Measurements from ENCODE around the gene GPR162.

GPR162 gene

GRCh38 chr12:6830999-6831398 is 9.4 kb downstream of the GPR162 start:
- Histone ChIP-seq H3K56ac (ENCODE audit: low read length) (no peak overlapping the region), H3K9ac (ENCODE audit: low read length) (no peak overlapping the region), H3K27me3 (ENCODE audit: insufficient read depth, low read length, poor library complexity) (no peaks in the 10 kb centered on the region), H3K4me2 (ENCODE audit: low read length) (no peak overlapping the region), H3K23ac (ENCODE audit: low read length) (no peak overlapping the region), H3K4ac (ENCODE audit: low read depth, low read length) (no peak overlapping the region), H3K4me3 (ENCODE audit: low read length) (no peak overlapping the region), H2BK120ac (ENCODE audit: low read depth, low read length) (no peak overlapping the region), H4K8ac (ENCODE audit: low read depth, low read length) (no peak overlapping the region), H3K18ac (ENCODE audit: low read length) (no peak overlapping the region), H3K4me1 (ENCODE audit: control insufficient read depth, low read depth, low read length) (no peaks in the 10 kb centered on the region), H2BK15ac (replicated peaks; ENCODE audit: low read depth) (no peak overlapping the region), H2BK5ac (ENCODE audit: low read length) (no peak overlapping the region), H3K79me1 (ENCODE audit: low read length) (peaks cover 12% of the 10 kb centered on the region), H2AK5ac (ENCODE audit: low read length) (no peak overlapping the region), H3K27ac (ENCODE audit: low read depth, low read length) (no peak overlapping the region), H3K79me2 (ENCODE audit: control insufficient read depth, insufficient read depth, low read length) (peaks cover 4% of the 10 kb centered on the region), H3K36me3 (ENCODE audit: control insufficient read depth, insufficient read depth, low read length) (peaks cover 7% of the 10 kb centered on the region), H4K5ac (ENCODE audit: low read length) (no peak overlapping the region)
- no CpG with 5 or more reads among the region's 6 CpGs for WGBS (ENCODE audit: extremely low coverage, insufficient coverage, low lambda C conversion rate)
- DNase-seq, result no peak

GRCh38 chr12:6831450-6831995 is 9.9 kb downstream of the GPR162 start:
- Histone ChIP-seq H3K27ac (ENCODE audit: low read depth, low read length) (no peak overlapping the region), H3K4ac (ENCODE audit: low read depth, low read length) (no peak overlapping the region), H3K36me3 (ENCODE audit: control insufficient read depth, insufficient read depth, low read length) (peaks cover 7% of the 10 kb centered on the region), H3K4me3 (ENCODE audit: low read length) (no peak overlapping the region), H2BK5ac (ENCODE audit: low read length) (no peak overlapping the region), H4K8ac (ENCODE audit: low read depth, low read length) (no peak overlapping the region), H3K79me1 (ENCODE audit: low read length) (peaks cover 12% of the 10 kb centered on the region), H2AK5ac (ENCODE audit: low read length) (no peak overlapping the region), H4K5ac (ENCODE audit: low read length) (no peak overlapping the region), H3K18ac (ENCODE audit: low read length) (no peak overlapping the region), H2BK15ac (replicated peaks; ENCODE audit: low read depth) (no peak overlapping the region), H3K27me3 (ENCODE audit: insufficient read depth, low read length, poor library complexity) (no peaks in the 10 kb centered on the region), H2BK120ac (ENCODE audit: low read depth, low read length) (no peak overlapping the region), H3K79me2 (ENCODE audit: control insufficient read depth, insufficient read depth, low read length) (peaks cover 4% of the 10 kb centered on the region), H3K23ac (ENCODE audit: low read length) (no peak overlapping the region), H3K4me2 (ENCODE audit: low read length) (no peak overlapping the region), H3K9ac (ENCODE audit: low read length) (no peak overlapping the region), H3K4me1 (ENCODE audit: control insufficient read depth, low read depth, low read length) (no peaks in the 10 kb centered on the region), H3K56ac (ENCODE audit: low read length) (no peak overlapping the region)
- no peak for DNase-seq
- WGBS (ENCODE audit: extremely low coverage, insufficient coverage, low lambda C conversion rate), result no CpG with 5 or more reads among the region's 12 CpGs

- H4K5ac ChIP-seq (ENCODE audit: low read length), result no peak overlapping the region
Measured at GRCh38 chr12:6832125-6832524, 10.5 kb downstream of the GPR162 start.

GRCh38 chr12:6833189-6833890 is 11.7 kb downstream of the GPR162 start:
- peaks cover 12% of the 10 kb centered on the region for H3K79me1 ChIP-seq (ENCODE audit: low read length)
- no peak overlapping the region for H2BK15ac ChIP-seq (replicated peaks; ENCODE audit: low read depth)
- H3K27ac ChIP-seq (ENCODE audit: low read depth, low read length), result no peak overlapping the region
- H3K4me1 ChIP-seq (ENCODE audit: control insufficient read depth, low read depth, low read length), result no peaks in the 10 kb centered on the region
- H4K5ac ChIP-seq (ENCODE audit: low read length), result no peak overlapping the region
- no peak overlapping the region for H2AK5ac ChIP-seq (ENCODE audit: low read length)
- no peak overlapping the region for H2BK5ac ChIP-seq (ENCODE audit: low read length)
- no peak overlapping the region for H3K4me2 ChIP-seq (ENCODE audit: low read length)
- no peak overlapping the region for H3K56ac ChIP-seq (ENCODE audit: low read length)
- no peak for DNase-seq
- peaks cover 12% of the 10 kb centered on the region for H3K36me3 ChIP-seq (ENCODE audit: control insufficient read depth, insufficient read depth, low read length)
- H4K8ac ChIP-seq (ENCODE audit: low read depth, low read length), result no peak overlapping the region
- no peak overlapping the region for H3K4ac ChIP-seq (ENCODE audit: low read depth, low read length)
- H3K27me3 ChIP-seq (ENCODE audit: insufficient read depth, low read length, poor library complexity), result no peaks in the 10 kb centered on the region
- H3K23ac ChIP-seq (ENCODE audit: low read length), result no peak overlapping the region
- H3K18ac ChIP-seq (ENCODE audit: low read length), result no peak overlapping the region
- no peak overlapping the region for H2BK120ac ChIP-seq (ENCODE audit: low read depth, low read length)
- WGBS (ENCODE audit: extremely low coverage, insufficient coverage, low lambda C conversion rate), result no CpG with 5 or more reads among the region's 6 CpGs
- peaks cover 4% of the 10 kb centered on the region for H3K79me2 ChIP-seq (ENCODE audit: control insufficient read depth, insufficient read depth, low read length)
- H3K9ac ChIP-seq (ENCODE audit: low read length), result no peak overlapping the region
- no peak overlapping the region for H3K4me3 ChIP-seq (ENCODE audit: low read length)

More at GRCh38 chr12:6832125-6832524, 10.5 kb downstream of the GPR162 start:
- H3K18ac ChIP-seq (ENCODE audit: low read length), result no peak overlapping the region
- no peak overlapping the region for H3K4me2 ChIP-seq (ENCODE audit: low read length)
- H3K9ac ChIP-seq (ENCODE audit: low read length), result no peak overlapping the region
- H3K56ac ChIP-seq (ENCODE audit: low read length), result no peak overlapping the region
- H4K8ac ChIP-seq (ENCODE audit: low read depth, low read length), result no peak overlapping the region
- H3K23ac ChIP-seq (ENCODE audit: low read length), result no peak overlapping the region
- H3K4ac ChIP-seq (ENCODE audit: low read depth, low read length), result no peak overlapping the region
- no peak overlapping the region for H3K4me3 ChIP-seq (ENCODE audit: low read length)
- H3K27me3 ChIP-seq (ENCODE audit: insufficient read depth, low read length, poor library complexity), result no peaks in the 10 kb centered on the region
- H3K79me2 ChIP-seq (ENCODE audit: control insufficient read depth, insufficient read depth, low read length), result peaks cover 4% of the 10 kb centered on the region
- no peaks in the 10 kb centered on the region for H3K4me1 ChIP-seq (ENCODE audit: control insufficient read depth, low read depth, low read length)
- no peak overlapping the region for H3K27ac ChIP-seq (ENCODE audit: low read depth, low read length)
- H2BK120ac ChIP-seq (ENCODE audit: low read depth, low read length), result no peak overlapping the region
- WGBS (ENCODE audit: extremely low coverage, insufficient coverage, low lambda C conversion rate), result no CpG with 5 or more reads among the region's 4 CpGs
- H2AK5ac ChIP-seq (ENCODE audit: low read length), result no peak overlapping the region
- DNase-seq, result no peak
- H3K79me1 ChIP-seq (ENCODE audit: low read length), result peaks cover 12% of the 10 kb centered on the region
- no peak overlapping the region for H2BK15ac ChIP-seq (replicated peaks; ENCODE audit: low read depth)
- H2BK5ac ChIP-seq (ENCODE audit: low read length), result no peak overlapping the region
- H3K36me3 ChIP-seq (ENCODE audit: control insufficient read depth, insufficient read depth, low read length), result peaks cover 7% of the 10 kb centered on the region

- Histone ChIP-seq H2BK120ac (ENCODE audit: low read depth, low read length) (no peak overlapping the region), H2BK15ac (replicated peaks; ENCODE audit: low read depth) (no peak overlapping the region), H2AK5ac (ENCODE audit: low read length) (no peak overlapping the region), H3K79me1 (ENCODE audit: low read length) (peaks cover 10% of the 10 kb centered on the region), H3K27me3 (ENCODE audit: insufficient read depth, low read length, poor library complexity) (no peaks in the 10 kb centered on the region), H2BK5ac (ENCODE audit: low read length) (no peak overlapping the region), H3K27ac (ENCODE audit: low read depth, low read length) (no peak overlapping the region), H4K5ac (ENCODE audit: low read length) (no peak overlapping the region), H3K36me3 (ENCODE audit: control insufficient read depth, insufficient read depth, low read length) (peaks cover 19% of the 10 kb centered on the region), H3K9ac (ENCODE audit: low read length) (no peak overlapping the region), H3K23ac (ENCODE audit: low read length) (no peak overlapping the region), H3K4me2 (ENCODE audit: low read length) (no peak overlapping the region), H3K18ac (ENCODE audit: low read length) (no peak overlapping the region), H3K4me1 (ENCODE audit: control insufficient read depth, low read depth, low read length) (no peaks in the 10 kb centered on the region), H3K4ac (ENCODE audit: low read depth, low read length) (no peak overlapping the region), H3K4me3 (ENCODE audit: low read length) (no peak overlapping the region), H3K56ac (ENCODE audit: low read length) (no peak overlapping the region), H3K79me2 (ENCODE audit: control insufficient read depth, insufficient read depth, low read length) (no peaks in the 10 kb centered on the region), H4K8ac (ENCODE audit: low read depth, low read length) (no peak overlapping the region)
- WGBS (ENCODE audit: extremely low coverage, insufficient coverage, low lambda C conversion rate), result no CpG with 5 or more reads among the region's 1 CpG
- DNase-seq, result no peak
Measured at GRCh38 chr12:6834254-6834653, 12.6 kb downstream of the GPR162 start.

GRCh38 chr12:6834873-6835272 is 13.3 kb downstream of the GPR162 start:
- Histone ChIP-seq H3K56ac (ENCODE audit: low read length) (no peak overlapping the region), H3K9ac (ENCODE audit: low read length) (no peak overlapping the region), H3K23ac (ENCODE audit: low read length) (no peak overlapping the region), H3K36me3 (ENCODE audit: control insufficient read depth, insufficient read depth, low read length) (peaks cover 21% of the 10 kb centered on the region), H3K4me3 (ENCODE audit: low read length) (no peak overlapping the region), H3K4me1 (ENCODE audit: control insufficient read depth, low read depth, low read length) (no peaks in the 10 kb centered on the region), H3K27ac (ENCODE audit: low read depth, low read length) (no peak overlapping the region), H3K27me3 (ENCODE audit: insufficient read depth, low read length, poor library complexity) (no peaks in the 10 kb centered on the region), H2BK120ac (ENCODE audit: low read depth, low read length) (no peak overlapping the region), H3K18ac (ENCODE audit: low read length) (no peak overlapping the region), H2BK15ac (replicated peaks; ENCODE audit: low read depth) (no peak overlapping the region), H3K4me2 (ENCODE audit: low read length) (no peak overlapping the region), H2AK5ac (ENCODE audit: low read length) (no peak overlapping the region), H4K5ac (ENCODE audit: low read length) (no peak overlapping the region), H3K79me2 (ENCODE audit: control insufficient read depth, insufficient read depth, low read length) (no peaks in the 10 kb centered on the region), H4K8ac (ENCODE audit: low read depth, low read length) (no peak overlapping the region), H2BK5ac (ENCODE audit: low read length) (no peak overlapping the region), H3K4ac (ENCODE audit: low read depth, low read length) (no peak overlapping the region), H3K79me1 (ENCODE audit: low read length) (peaks cover 10% of the 10 kb centered on the region)
- no CpG with 5 or more reads among the region's 5 CpGs for WGBS (ENCODE audit: extremely low coverage, insufficient coverage, low lambda C conversion rate)
- peak; percentile 39 for DNase-seq

All from mesendoderm (in vitro differentiated cells).